ENCODE data around the gene WNT2B. TPM values are rescaled to one million over a fixed set of nuclear protein-coding genes. Genes with fewer than 3 reads are reported as not detected.

The WNT2B gene
- total and polyA plus RNA-seq, 4 donors: 1.9 to 6.3 (median 4.1) TPM

DNA sequence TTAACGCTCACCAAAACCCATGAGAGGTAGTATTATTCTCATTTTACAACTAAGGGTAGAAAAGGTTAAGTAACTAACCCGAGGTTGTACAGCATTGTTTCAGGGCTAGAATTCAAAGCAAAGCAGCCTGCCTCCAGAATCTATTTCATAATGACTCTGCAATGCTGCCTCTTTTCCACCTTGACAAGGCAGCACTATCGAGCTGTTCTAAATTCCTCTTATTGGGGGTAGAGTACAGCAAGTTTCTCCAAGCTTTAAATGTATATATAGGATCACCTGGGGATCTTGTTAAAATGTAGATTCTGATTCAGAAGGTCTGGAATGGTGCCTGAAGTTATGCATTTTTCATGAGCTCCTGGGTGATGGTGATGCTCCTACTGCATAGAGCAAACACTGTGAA, 30.1 kb downstream of the WNT2B start:
- Histone ChIP-seq H3K27me3 (ENCODE audit: control insufficient read depth in 3 of 3, insufficient read depth in 3 of 3, low read length in 2 of 3) (no peaks in the 10 kb centered on the region), H3K4me1 (ENCODE audit: control insufficient read depth in 5 of 5, insufficient read depth in 5 of 5, low read length in 5 of 5) (peaks cover 0 to 6% (median 3%) of the 10 kb centered on the region in 5 donors), H3K4me3 (no peak overlapping the region), H3K9ac (ENCODE audit: insufficient read depth in 1 of 2, low read length in 2 of 2) (no peak overlapping the region), H3K36me3 (ENCODE audit: control insufficient read depth in 4 of 4, insufficient read depth in 4 of 4, low read length in 4 of 4) (peaks cover 1 to 9% (median 4%) of the 10 kb centered on the region in 4 donors), H3K27ac (ENCODE audit: low read depth in 1 of 2, low read length in 1 of 2) (no peak overlapping the region), H3K9me3 (ENCODE audit: control insufficient read depth in 4 of 4, insufficient read depth in 3 of 4, low read length in 3 of 4) (no peaks in the 10 kb centered on the region)
- TF ChIP-seq, protein P1, sequence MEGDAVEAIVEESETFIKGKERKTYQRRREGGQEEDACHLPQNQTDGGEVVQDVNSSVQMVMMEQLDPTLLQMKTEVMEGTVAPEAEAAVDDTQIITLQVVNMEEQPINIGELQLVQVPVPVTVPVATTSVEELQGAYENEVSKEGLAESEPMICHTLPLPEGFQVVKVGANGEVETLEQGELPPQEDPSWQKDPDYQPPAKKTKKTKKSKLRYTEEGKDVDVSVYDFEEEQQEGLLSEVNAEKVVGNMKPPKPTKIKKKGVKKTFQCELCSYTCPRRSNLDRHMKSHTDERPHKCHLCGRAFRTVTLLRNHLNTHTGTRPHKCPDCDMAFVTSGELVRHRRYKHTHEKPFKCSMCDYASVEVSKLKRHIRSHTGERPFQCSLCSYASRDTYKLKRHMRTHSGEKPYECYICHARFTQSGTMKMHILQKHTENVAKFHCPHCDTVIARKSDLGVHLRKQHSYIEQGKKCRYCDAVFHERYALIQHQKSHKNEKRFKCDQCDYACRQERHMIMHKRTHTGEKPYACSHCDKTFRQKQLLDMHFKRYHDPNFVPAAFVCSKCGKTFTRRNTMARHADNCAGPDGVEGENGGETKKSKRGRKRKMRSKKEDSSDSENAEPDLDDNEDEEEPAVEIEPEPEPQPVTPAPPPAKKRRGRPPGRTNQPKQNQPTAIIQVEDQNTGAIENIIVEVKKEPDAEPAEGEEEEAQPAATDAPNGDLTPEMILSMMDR (IDR thresholded peaks at IDR 0.05; ENCODE audit: control extremely low read depth, extremely low read depth): no peak
- no peak for ATAC-seq (ENCODE audit: insufficient read depth, low FRiP score)
- DNase-seq: no peak
- WGBS, 2 donors: 87 to 92% methylated on average over 3 of the region's 3 CpGs

DNA sequence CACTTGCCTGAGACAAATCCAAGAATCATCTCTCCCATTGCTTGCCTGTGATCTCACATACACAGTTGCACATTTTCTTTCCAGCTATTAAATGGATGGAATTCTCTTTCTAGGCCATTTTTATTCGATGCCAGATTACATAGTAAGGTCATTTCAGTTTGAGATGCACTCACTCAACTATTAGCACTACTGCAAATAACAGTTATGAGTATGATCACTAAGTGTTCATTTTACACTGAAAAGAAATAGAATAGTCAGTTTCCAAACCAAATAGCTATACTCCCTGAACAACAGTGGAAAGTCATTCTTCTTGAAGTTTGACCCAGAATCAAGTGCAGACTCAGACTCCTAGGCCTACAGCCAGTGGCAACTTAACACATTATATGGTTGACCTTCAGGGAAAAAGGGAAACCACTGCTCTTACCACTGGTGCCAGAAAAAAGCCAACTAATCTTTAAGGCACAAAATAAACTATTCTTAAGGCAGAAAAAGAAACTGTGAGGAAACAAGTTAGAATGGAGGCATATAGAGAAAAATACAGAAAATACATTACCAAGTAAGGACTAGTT, 31.5 kb downstream of the WNT2B start:
- 0 to 73% methylated on average over 1 of the region's 1 CpG for WGBS, 2 donors

DNA sequence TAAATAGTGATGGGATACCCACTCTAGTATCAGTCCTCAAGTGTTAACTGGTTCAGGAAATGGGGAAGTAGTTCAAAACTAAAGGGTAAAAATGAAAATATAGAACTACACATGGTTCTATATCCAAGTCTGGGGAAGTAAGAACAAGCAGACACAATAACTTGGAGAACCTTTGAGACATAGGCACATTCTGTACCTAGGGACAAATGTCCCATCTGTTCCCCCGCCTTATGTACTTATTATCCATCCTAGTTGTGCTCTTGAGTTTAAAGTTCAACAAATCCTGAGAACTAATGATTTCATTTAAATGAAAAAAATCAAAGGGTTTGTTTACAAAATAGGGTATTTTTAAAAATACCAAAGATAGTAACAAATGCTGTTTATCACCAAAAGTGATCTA, 32.5 kb downstream of the WNT2B start:
- Histone ChIP-seq H3K4me1 (ENCODE audit: control insufficient read depth in 5 of 5, insufficient read depth in 5 of 5, low read length in 5 of 5) (peaks cover 0 to 6% (median 3%) of the 10 kb centered on the region in 5 donors), H3K9ac (ENCODE audit: insufficient read depth in 1 of 2, low read length in 2 of 2) (no peak overlapping the region), H3K4me3 (no peak overlapping the region), H3K36me3 (ENCODE audit: control insufficient read depth in 4 of 4, insufficient read depth in 4 of 4, low read length in 4 of 4) (peaks cover 1 to 9% (median 5%) of the 10 kb centered on the region in 4 donors), H3K9me3 (ENCODE audit: control insufficient read depth in 4 of 4, insufficient read depth in 3 of 4, low read length in 3 of 4) (no peaks in the 10 kb centered on the region), H3K27ac (ENCODE audit: low read depth in 1 of 2, low read length in 1 of 2) (no peak overlapping the region), H3K27me3 (ENCODE audit: control insufficient read depth in 3 of 3, insufficient read depth in 3 of 3, low read length in 2 of 3) (no peaks in the 10 kb centered on the region)
- TF ChIP-seq, protein P1 (IDR thresholded peaks at IDR 0.05; ENCODE audit: control extremely low read depth, extremely low read depth): no peak
- ATAC-seq (ENCODE audit: insufficient read depth, low FRiP score): no peak
- WGBS, 2 donors: 52 to 65% methylated on average over 1 of the region's 1 CpG
- no peak for DNase-seq

More for the DNA sequence above, 31.5 kb downstream of the WNT2B start:
- no peak overlapping the region for H3K9ac ChIP-seq (ENCODE audit: insufficient read depth in 1 of 2, low read length in 2 of 2)
- DNase-seq (no peak), ATAC-seq (ENCODE audit: insufficient read depth, low FRiP score) (no peak)
- H3K36me3 ChIP-seq (ENCODE audit: control insufficient read depth in 4 of 4, insufficient read depth in 4 of 4, low read length in 4 of 4): peaks cover 1 to 9% (median 4%) of the 10 kb centered on the region in 4 donors
- TF ChIP-seq, protein P1 (IDR thresholded peaks at IDR 0.05; ENCODE audit: control extremely low read depth, extremely low read depth): no peak
- H3K4me3 ChIP-seq: no peak overlapping the region
- no peak overlapping the region for H3K27ac ChIP-seq (ENCODE audit: low read depth in 1 of 2, low read length in 1 of 2)
- no peaks in the 10 kb centered on the region for H3K9me3 ChIP-seq (ENCODE audit: control insufficient read depth in 4 of 4, insufficient read depth in 3 of 4, low read length in 3 of 4)
- peaks cover 0 to 6% (median 3%) of the 10 kb centered on the region in 5 donors for H3K4me1 ChIP-seq (ENCODE audit: control insufficient read depth in 5 of 5, insufficient read depth in 5 of 5, low read length in 5 of 5)
- H3K27me3 ChIP-seq (ENCODE audit: control insufficient read depth in 3 of 3, insufficient read depth in 3 of 3, low read length in 2 of 3): no peaks in the 10 kb centered on the region
